ENCODE measurements around the gene TTC12. TPM values are rescaled to one million over a fixed set of nuclear protein-coding genes. Genes with fewer than 3 reads are reported as not detected.

Gene TTC12
- total and polyA plus RNA-seq, 2 donors (not counting 3 experiments of a cell fraction or from before 2014, with no cell fraction given) = 2.2 to 2.9 TPM

GRCh38 chr11:113398669-113399430 is 84.5 kb downstream of the TTC12 start:
- H4K20me1 ChIP-seq (replicated peaks; ENCODE audit: control insufficient read depth, extremely low read depth, insufficient read depth, low read length) = no peaks in the 10 kb centered on the region
- ChIA-PET CTCF (interaction anchor here (0.9 kb wide), 1 partner anchor 26 kb away, joined by 3 read pairs; no protein-coding TSS in a partner anchor), POLR2A (no interaction called here)
- TF ChIP-seq POLR2AphosphoS5 (IDR thresholded peaks at IDR 0.05; ENCODE audit: insufficient read depth, low read depth, low read length) (no peak), JUN (IDR thresholded peaks at IDR 0.05; ENCODE audit: borderline replicate concordance, insufficient read depth, insufficient read length, low read depth) (no peak), MYC (IDR thresholded peaks at IDR 0.05; ENCODE audit: low read depth, low read length) (no peak), GATA2 (IDR thresholded peaks at IDR 0.05; ENCODE audit: insufficient read depth, insufficient read length, low read depth, low read length) (no peak), EZH2 (IDR thresholded peaks at IDR 0.05; ENCODE audit: borderline replicate concordance, low read depth, low read length, severe bottlenecking) (no peak), POLR2A (IDR thresholded peaks at IDR 0.05; ENCODE audit: low read depth, low read length) (no peak), CTCF (IDR thresholded peaks at IDR 0.05; ENCODE audit: extremely low read depth in 1 of 2, insufficient read depth in 1 of 2, low read depth in 1 of 2, low read length in 2 of 2) (no peak), MAX (IDR thresholded peaks at IDR 0.05; ENCODE audit: insufficient read depth, insufficient read length) (no peak), FOS (IDR thresholded peaks at IDR 0.05; ENCODE audit: borderline replicate concordance, insufficient read depth, low read length) (no peak)
- DNase-seq (ENCODE audit: low read depth, low spot score) (no peak), FAIRE-seq (no peak)
- no peak overlapping the region for H3K4me3 ChIP-seq (replicated peaks in 1 of 3; ENCODE audit: insufficient read depth in 1 of 3, low read depth in 1 of 3, low read length in 3 of 3)
- intact Hi-C loops (cut with micrococcal nuclease) = no loop called here
- no peaks in the 10 kb centered on the region for H3K9me3 ChIP-seq (replicated peaks; ENCODE audit: control insufficient read depth, insufficient read depth, low read length)
- BruUV-seq (replicated peaks) = no TSS peak
- H3K9me1 ChIP-seq (replicated peaks; ENCODE audit: control insufficient read depth, extremely low read depth, insufficient read depth, low read length) = no peaks in the 10 kb centered on the region
- no peaks in the 10 kb centered on the region for H3K79me2 ChIP-seq (ENCODE audit: control insufficient read depth, insufficient read depth, low read length)
- no peak overlapping the region for H3K9ac ChIP-seq (replicated peaks; ENCODE audit: extremely low read depth, insufficient read depth, low read length)
- H3K36me3 ChIP-seq (ENCODE audit: control insufficient read depth in 2 of 2, extremely low read depth in 1 of 2, insufficient read depth in 2 of 2, low read length in 2 of 2) = no peaks in the 10 kb centered on the region
- no peak overlapping the region for H3K4me2 ChIP-seq (ENCODE audit: insufficient read depth, low read length)
- H3K27ac ChIP-seq (ENCODE audit: insufficient read depth, low read depth, low read length) = no peak overlapping the region
- H2AFZ ChIP-seq (ENCODE audit: low read depth, low read length) = no peak overlapping the region
- no peaks in the 10 kb centered on the region for H3K4me1 ChIP-seq (ENCODE audit: control insufficient read depth, extremely low read depth, insufficient read depth, low read length)
- no peaks in the 10 kb centered on the region for H3K27me3 ChIP-seq (ENCODE audit: control insufficient read depth in 2 of 2, insufficient read depth in 2 of 2, low read length in 2 of 2)
- dilution Hi-C loops (cut with MboI; ENCODE audit: extremely low pct_ligation_motif_present, low sequenced_read_pairs) = no loop called here
